Gastroesophageal sphincter (tissue), 3 donors: ENCODE measurements around the gene AP2A2.

Experiments
- CTCF ChIP-seq, 4 experiments: fragments of 200-600 bp in 2 of 4; fragments of 450-650 bp in 2 of 4; sonication (generic) in 1 of 4; IDR thresholded peaks; one replicate each; pipeline ENCODE4 v1.5.1; 2017 to 2019; ENCODE audit warnings: antibody characterized with exemption in 4 of 4, mild to moderate bottlenecking in 2 of 4, moderate library complexity in 2 of 4
- EP300 ChIP-seq: sonication (generic); formaldehyde crosslinking; IDR thresholded peaks from one replicate; pipeline ENCODE4 v1.6.1; 2017; ENCODE audit warnings: antibody characterized with exemption, mild to moderate bottlenecking
- POLR2AphosphoS5 ChIP-seq: sonication (generic); formaldehyde crosslinking; IDR thresholded peaks from one replicate; pipeline ENCODE4 v1.6.1; 2017; ENCODE audit warnings: antibody characterized with exemption

- no peak for TF ChIP-seq CTCF (IDR thresholded peaks at IDR 0.05)
- TF ChIP-seq POLR2AphosphoS5, result no peak
- TF ChIP-seq EP300, result no peak
Observed at GRCh38 chr11:1041149-1041467, 115.4 kb downstream of the AP2A2 start.
